ENCODE results near the gene FRK.

FRK gene

DNA sequence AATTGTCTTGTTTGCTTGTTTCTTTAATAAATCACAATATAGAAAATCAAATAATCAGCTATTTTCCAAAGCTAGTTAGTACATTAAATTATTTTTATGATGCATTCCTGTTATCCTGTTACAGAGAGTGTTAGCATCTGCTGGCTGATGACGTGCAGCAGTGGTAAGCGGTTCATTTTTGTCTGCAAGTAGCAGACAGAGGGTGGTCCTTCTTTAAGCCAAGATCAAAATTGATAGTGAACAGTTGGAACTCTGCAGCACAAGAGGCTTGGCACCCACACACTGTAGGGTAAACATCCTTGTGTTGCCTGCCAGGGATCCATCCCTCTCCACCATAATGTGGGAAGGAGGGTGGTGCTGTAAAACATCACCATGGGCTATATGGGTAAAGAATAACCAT lies 158.3 kb downstream of the FRK start:
- H3K9me2 ChIP-seq (replicated peaks; ENCODE audit: low read depth, low read length) = no peaks in the 10 kb centered on the region
- H3K79me2 ChIP-seq (ENCODE audit: insufficient read depth, low read length) = no peaks in the 10 kb centered on the region
- H3K9me3 ChIP-seq (ENCODE audit: insufficient read depth, low read depth, low read length) = no peaks in the 10 kb centered on the region
- H3K27me3 ChIP-seq (ENCODE audit: insufficient read depth, low read length, poor library complexity, severe bottlenecking) = no peaks in the 10 kb centered on the region
- no peak overlapping the region for H3K4me2 ChIP-seq (ENCODE audit: low read depth, low read length, poor library complexity, severe bottlenecking)
- H4K20me1 ChIP-seq (ENCODE audit: insufficient read depth, low read length, poor library complexity, severe bottlenecking) = no peaks in the 10 kb centered on the region
- H3K36me3 ChIP-seq (ENCODE audit: insufficient read depth, low read length) = no peaks in the 10 kb centered on the region
- no peaks in the 10 kb centered on the region for H3K4me1 ChIP-seq (ENCODE audit: insufficient read depth, low read length, poor library complexity, severe bottlenecking)
- no peak overlapping the region for H2AFZ ChIP-seq (ENCODE audit: low read length)
- no peaks in the 10 kb centered on the region for H3F3A ChIP-seq (ENCODE audit: low read depth)
- H3K9ac ChIP-seq (ENCODE audit: low read depth, low read length, poor library complexity, severe bottlenecking) = no peak overlapping the region
- no peak overlapping the region for H3K4me3 ChIP-seq (ENCODE audit: low read length, poor library complexity, severe bottlenecking)
- TF ChIP-seq EZH2phosphoT487 (IDR thresholded peaks at IDR 0.05; ENCODE audit: borderline replicate concordance) (no peak), CTCF (conservative IDR thresholded peaks at IDR 0.05; ENCODE audit: low read length) (no peak)

DNA sequence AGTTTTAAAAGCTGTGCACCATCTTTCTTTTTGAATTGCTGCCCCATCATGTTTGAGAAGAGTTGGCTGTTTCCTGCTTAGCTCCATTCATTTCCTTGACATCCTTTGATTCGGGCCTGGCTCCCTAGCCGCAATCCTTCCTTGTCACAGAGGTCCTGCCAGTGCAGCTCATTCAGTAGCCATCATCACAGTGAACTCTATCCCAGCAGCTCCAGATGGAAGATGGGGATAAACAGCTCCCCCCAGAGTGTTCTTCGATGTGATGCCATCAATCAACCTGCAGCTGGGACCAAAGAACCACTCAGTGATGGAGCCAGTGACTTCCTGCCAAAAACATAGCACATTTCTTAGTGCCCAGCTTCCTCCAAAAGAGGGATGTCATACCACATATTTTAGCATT lies 158.8 kb downstream of the FRK start:
- H3K36me3 ChIP-seq (ENCODE audit: insufficient read depth, low read length) = no peaks in the 10 kb centered on the region
- no peak overlapping the region for H2AFZ ChIP-seq (ENCODE audit: low read length)
- no peaks in the 10 kb centered on the region for H4K20me1 ChIP-seq (ENCODE audit: insufficient read depth, low read length, poor library complexity, severe bottlenecking)
- no peaks in the 10 kb centered on the region for H3F3A ChIP-seq (ENCODE audit: low read depth)
- no peak overlapping the region for H3K4me2 ChIP-seq (ENCODE audit: low read depth, low read length, poor library complexity, severe bottlenecking)
- H3K9me2 ChIP-seq (replicated peaks; ENCODE audit: low read depth, low read length) = no peaks in the 10 kb centered on the region
- TF ChIP-seq EZH2phosphoT487 (IDR thresholded peaks at IDR 0.05; ENCODE audit: borderline replicate concordance) (no peak), CTCF (conservative IDR thresholded peaks at IDR 0.05; ENCODE audit: low read length) (no peak)
- H3K4me3 ChIP-seq (ENCODE audit: low read length, poor library complexity, severe bottlenecking) = no peak overlapping the region
- H3K9me3 ChIP-seq (ENCODE audit: insufficient read depth, low read depth, low read length) = no peaks in the 10 kb centered on the region
- no peak overlapping the region for H3K9ac ChIP-seq (ENCODE audit: low read depth, low read length, poor library complexity, severe bottlenecking)
- no peaks in the 10 kb centered on the region for H3K79me2 ChIP-seq (ENCODE audit: insufficient read depth, low read length)
- H3K4me1 ChIP-seq (ENCODE audit: insufficient read depth, low read length, poor library complexity, severe bottlenecking) = no peaks in the 10 kb centered on the region
- no peaks in the 10 kb centered on the region for H3K27me3 ChIP-seq (ENCODE audit: insufficient read depth, low read length, poor library complexity, severe bottlenecking)

- no peaks in the 10 kb centered on the region for H3F3A ChIP-seq (ENCODE audit: low read depth)
- H2AFZ ChIP-seq (ENCODE audit: low read length) = no peak overlapping the region
- H3K4me3 ChIP-seq (ENCODE audit: low read length, poor library complexity, severe bottlenecking) = no peak overlapping the region
- H3K9ac ChIP-seq (ENCODE audit: low read depth, low read length, poor library complexity, severe bottlenecking) = no peak overlapping the region
- H3K9me2 ChIP-seq (replicated peaks; ENCODE audit: low read depth, low read length) = no peaks in the 10 kb centered on the region
- no peaks in the 10 kb centered on the region for H3K4me1 ChIP-seq (ENCODE audit: insufficient read depth, low read length, poor library complexity, severe bottlenecking)
- no peaks in the 10 kb centered on the region for H3K79me2 ChIP-seq (ENCODE audit: insufficient read depth, low read length)
- TF ChIP-seq EZH2phosphoT487 (IDR thresholded peaks at IDR 0.05; ENCODE audit: borderline replicate concordance) = no peak
- no peak for TF ChIP-seq CTCF (conservative IDR thresholded peaks at IDR 0.05; ENCODE audit: low read length)
- H3K4me2 ChIP-seq (ENCODE audit: low read depth, low read length, poor library complexity, severe bottlenecking) = no peak overlapping the region
- H3K9me3 ChIP-seq (ENCODE audit: insufficient read depth, low read depth, low read length) = no peaks in the 10 kb centered on the region
- H4K20me1 ChIP-seq (ENCODE audit: insufficient read depth, low read length, poor library complexity, severe bottlenecking) = no peaks in the 10 kb centered on the region
- H3K36me3 ChIP-seq (ENCODE audit: insufficient read depth, low read length) = no peaks in the 10 kb centered on the region
- no peaks in the 10 kb centered on the region for H3K27me3 ChIP-seq (ENCODE audit: insufficient read depth, low read length, poor library complexity, severe bottlenecking)
Measured at GRCh38 chr6:115899730-115900282, 160.9 kb downstream of the FRK start.

Measured in Loucy (cell line).